ENCODE measurements around the gene GDPGP1.

GRCh38 chr15:90192961-90193786, 40.8 kb upstream of the GDPGP1 start:
- TF ChIP-seq, protein P1, sequence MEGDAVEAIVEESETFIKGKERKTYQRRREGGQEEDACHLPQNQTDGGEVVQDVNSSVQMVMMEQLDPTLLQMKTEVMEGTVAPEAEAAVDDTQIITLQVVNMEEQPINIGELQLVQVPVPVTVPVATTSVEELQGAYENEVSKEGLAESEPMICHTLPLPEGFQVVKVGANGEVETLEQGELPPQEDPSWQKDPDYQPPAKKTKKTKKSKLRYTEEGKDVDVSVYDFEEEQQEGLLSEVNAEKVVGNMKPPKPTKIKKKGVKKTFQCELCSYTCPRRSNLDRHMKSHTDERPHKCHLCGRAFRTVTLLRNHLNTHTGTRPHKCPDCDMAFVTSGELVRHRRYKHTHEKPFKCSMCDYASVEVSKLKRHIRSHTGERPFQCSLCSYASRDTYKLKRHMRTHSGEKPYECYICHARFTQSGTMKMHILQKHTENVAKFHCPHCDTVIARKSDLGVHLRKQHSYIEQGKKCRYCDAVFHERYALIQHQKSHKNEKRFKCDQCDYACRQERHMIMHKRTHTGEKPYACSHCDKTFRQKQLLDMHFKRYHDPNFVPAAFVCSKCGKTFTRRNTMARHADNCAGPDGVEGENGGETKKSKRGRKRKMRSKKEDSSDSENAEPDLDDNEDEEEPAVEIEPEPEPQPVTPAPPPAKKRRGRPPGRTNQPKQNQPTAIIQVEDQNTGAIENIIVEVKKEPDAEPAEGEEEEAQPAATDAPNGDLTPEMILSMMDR (IDR thresholded peaks at IDR 0.05; ENCODE audit: low read depth, low read length, missing input control), result no peak
- TF ChIP-seq SP1 (IDR thresholded peaks at IDR 0.05), result no peak
- no peak for TF ChIP-seq REST (IDR thresholded peaks at IDR 0.05)
- TF ChIP-seq RAD21 (IDR thresholded peaks at IDR 0.05), result no peak
- TF ChIP-seq YY1 (IDR thresholded peaks at IDR 0.05), result no peak
- no peak for TF ChIP-seq GABPA (IDR thresholded peaks at IDR 0.05 in 1 of 2, conservative IDR thresholded peaks at IDR 0.05 in 1 of 2)
- TF ChIP-seq MAX (IDR thresholded peaks at IDR 0.05), result no peak
- no peak for TF ChIP-seq TAF1 (conservative IDR thresholded peaks at IDR 0.05)
- TF ChIP-seq ZBTB33 (IDR thresholded peaks at IDR 0.05), result no peak
- TF ChIP-seq FOXA2 (IDR thresholded peaks at IDR 0.05), result no peak
- TF ChIP-seq ATF3 (IDR thresholded peaks at IDR 0.05), result no peak
- no peak for TF ChIP-seq RXRA (IDR thresholded peaks at IDR 0.05)
